Bronchial epithelial cell (primary cell): ENCODE results near the gene PSEN1. TPM values are rescaled to one million over a fixed set of nuclear protein-coding genes. Genes with fewer than 3 reads are reported as not detected.

Experiments used
- DNase-seq: peaks from one replicate; pipeline ENCODE4 v3.0.0-alpha.2; 2010; ENCODE audit warnings: low read depth
- FAIRE-seq: peaks from 2 replicates; lab custom pipeline; 2011; peaks lifted over from hg19 to GRCh38; lab: Jason Lieb, UNC
- H3K27me3 ChIP-seq: 2 replicates; pipeline ENCODE4 v1.5.1; 2011; ENCODE audit warnings: low read length; ENCODE audit not compliant: control insufficient read depth, insufficient read depth
- H3K36me3 ChIP-seq: 2 replicates; pipeline ENCODE4 v1.5.1; 2011; ENCODE audit warnings: low read length; ENCODE audit not compliant: control insufficient read depth, insufficient read depth
- H3K4me3 ChIP-seq: 2 replicates; pipeline ENCODE4 v1.5.1; 2011; ENCODE audit warnings: mild to moderate bottlenecking, low read depth, low read length, control low read depth
- total RNA-seq: library from RNA; depleted of rRNA; stranded (reverse); fragments of >200 nt; gene quantifications from 2 replicates; pipeline ENCODE4 v1.2.1, GENCODE V29; 2014
- TF ChIP-seq, protein P1 (sequence below): IDR thresholded peaks from 2 replicates; pipeline ENCODE4 v1.5.1; 2011; ENCODE audit warnings: mild to moderate bottlenecking, moderate library complexity, low read length, control low read depth, inconsistent platforms; ENCODE audit not compliant: insufficient read depth, severe bottlenecking

Gene PSEN1
- total RNA-seq, 1 donor from 2014 or later, result 86.1 TPM

DNA sequence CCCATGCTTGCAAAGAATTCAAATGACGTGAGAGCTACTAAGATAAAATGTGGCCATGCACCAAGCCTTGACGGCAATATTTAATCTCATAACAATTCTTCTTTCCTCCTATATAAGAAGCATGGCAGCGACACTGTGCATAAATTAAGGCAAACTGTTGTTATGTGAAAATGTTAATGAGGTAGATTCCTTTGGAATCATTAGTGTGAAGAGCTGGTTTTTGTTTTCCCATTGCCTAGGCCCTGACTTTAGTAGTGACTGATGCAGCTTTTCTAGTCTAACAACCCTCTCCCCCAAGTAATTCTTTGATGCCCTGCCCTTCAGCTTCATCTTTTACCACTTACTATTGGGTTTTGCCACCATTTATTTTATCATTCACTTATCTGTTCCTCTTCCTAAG is 10.6 kb upstream of the PSEN1 start:
- H3K27me3 ChIP-seq, result no peaks in the 10 kb centered on the region
- FAIRE-seq (no peak), DNase-seq (no peak)
- TF ChIP-seq, protein P1, sequence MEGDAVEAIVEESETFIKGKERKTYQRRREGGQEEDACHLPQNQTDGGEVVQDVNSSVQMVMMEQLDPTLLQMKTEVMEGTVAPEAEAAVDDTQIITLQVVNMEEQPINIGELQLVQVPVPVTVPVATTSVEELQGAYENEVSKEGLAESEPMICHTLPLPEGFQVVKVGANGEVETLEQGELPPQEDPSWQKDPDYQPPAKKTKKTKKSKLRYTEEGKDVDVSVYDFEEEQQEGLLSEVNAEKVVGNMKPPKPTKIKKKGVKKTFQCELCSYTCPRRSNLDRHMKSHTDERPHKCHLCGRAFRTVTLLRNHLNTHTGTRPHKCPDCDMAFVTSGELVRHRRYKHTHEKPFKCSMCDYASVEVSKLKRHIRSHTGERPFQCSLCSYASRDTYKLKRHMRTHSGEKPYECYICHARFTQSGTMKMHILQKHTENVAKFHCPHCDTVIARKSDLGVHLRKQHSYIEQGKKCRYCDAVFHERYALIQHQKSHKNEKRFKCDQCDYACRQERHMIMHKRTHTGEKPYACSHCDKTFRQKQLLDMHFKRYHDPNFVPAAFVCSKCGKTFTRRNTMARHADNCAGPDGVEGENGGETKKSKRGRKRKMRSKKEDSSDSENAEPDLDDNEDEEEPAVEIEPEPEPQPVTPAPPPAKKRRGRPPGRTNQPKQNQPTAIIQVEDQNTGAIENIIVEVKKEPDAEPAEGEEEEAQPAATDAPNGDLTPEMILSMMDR, result no peak
- H3K4me3 ChIP-seq, result no peak overlapping the region
- H3K36me3 ChIP-seq, result peaks cover 3% of the 10 kb centered on the region

DNA sequence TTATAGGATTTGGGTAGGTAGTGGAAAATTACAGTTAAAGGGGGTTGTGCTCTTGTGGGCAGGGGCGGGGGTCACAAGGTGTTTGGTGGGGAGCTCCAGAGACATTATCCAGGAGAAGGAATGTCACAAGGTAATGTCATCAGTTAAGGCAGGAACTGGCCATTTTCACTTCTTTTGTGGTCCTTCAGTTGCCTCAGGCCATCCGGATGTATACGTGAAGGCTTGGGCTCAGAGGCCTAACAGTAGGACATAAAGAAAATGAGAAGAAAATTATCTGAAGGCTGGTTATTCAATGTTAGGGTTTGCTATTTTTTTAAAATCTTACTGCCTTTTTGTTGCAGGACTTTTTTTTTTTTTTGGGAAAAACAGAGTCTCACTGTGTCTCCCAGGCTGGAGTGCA is 2.5 kb upstream of the PSEN1 start:
- H3K36me3 ChIP-seq, result no peaks in the 10 kb centered on the region
- no peak for DNase-seq
- no peak for FAIRE-seq
- H3K4me3 ChIP-seq, result no peak overlapping the region
- H3K27me3 ChIP-seq, result no peaks in the 10 kb centered on the region
- TF ChIP-seq, protein P1, result no peak

DNA sequence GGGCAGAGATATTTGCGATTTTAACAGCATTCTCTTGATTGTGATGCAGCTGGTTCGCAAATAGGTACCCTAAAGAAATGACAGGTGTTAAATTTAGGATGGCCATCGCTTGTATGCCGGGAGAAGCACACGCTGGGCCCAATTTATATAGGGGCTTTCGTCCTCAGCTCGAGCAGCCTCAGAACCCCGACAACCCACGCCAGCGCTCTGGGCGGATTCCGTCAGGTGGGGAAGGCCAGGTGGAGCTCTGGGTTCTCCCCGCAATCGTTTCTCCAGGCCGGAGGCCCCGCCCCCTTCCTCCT is 271 bp upstream of the PSEN1 start:
- FAIRE-seq (no peak), DNase-seq (no peak)
- no peaks in the 10 kb centered on the region for H3K27me3 ChIP-seq
- TF ChIP-seq, protein P1, result no peak
- peaks cover 1% of the 10 kb centered on the region for H3K36me3 ChIP-seq
- peak overlapping the region; percentile 85 for H3K4me3 ChIP-seq

DNA sequence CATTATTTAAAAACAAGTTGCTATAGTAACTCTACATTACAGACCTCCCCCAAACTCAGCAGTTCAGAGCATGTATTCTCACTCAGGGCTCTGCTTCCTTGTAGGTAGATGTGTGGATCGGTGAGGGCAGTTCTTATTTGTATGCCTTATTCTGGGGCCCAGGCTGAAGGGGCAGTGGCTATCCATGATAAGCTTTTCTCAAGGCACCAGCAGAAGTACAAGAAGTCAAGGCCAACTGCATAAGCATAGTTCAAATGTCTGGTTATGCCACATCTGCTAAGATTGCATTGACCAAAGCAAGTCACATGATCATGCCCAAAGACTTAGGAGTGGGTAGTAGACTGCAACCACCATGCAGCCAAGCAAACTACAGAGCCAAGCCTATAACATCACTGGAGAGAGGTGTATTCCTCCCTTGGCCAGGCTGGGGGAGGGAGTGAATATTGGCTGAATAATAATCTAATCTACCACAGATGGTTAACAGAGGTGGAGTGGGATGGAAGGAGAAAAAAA is 4.6 kb downstream of the PSEN1 start:
- TF ChIP-seq, protein P1, result no peak
- peaks cover 1% of the 10 kb centered on the region for H3K36me3 ChIP-seq
- FAIRE-seq (no peak), DNase-seq (no peak)
- H3K4me3 ChIP-seq, result no peak overlapping the region
- no peaks in the 10 kb centered on the region for H3K27me3 ChIP-seq

DNA sequence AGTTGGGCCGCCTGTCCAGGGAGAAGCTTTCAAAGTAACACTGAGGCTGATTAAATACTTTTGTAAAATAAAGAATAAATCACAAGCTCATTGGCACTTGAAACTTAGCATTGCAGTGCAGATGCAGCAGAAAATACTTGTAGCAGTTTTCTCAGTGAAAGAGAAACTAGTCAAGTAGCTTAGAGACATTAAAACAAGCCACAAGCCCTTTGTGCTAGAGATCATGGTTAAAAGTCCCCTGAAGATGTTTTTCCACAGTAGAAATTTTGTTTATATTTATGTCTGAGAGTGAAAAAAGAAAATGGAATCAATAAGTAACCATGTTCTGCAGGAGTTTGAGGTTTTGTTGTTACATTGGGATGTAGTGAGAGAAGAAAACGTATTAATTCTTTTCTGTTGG is 5.9 kb downstream of the PSEN1 start:
- Histone ChIP-seq H3K27me3 (no peaks in the 10 kb centered on the region), H3K36me3 (peaks cover 1% of the 10 kb centered on the region), H3K4me3 (no peak overlapping the region)
- TF ChIP-seq, protein P1, result no peak
- FAIRE-seq (no peak), DNase-seq (no peak)

DNA sequence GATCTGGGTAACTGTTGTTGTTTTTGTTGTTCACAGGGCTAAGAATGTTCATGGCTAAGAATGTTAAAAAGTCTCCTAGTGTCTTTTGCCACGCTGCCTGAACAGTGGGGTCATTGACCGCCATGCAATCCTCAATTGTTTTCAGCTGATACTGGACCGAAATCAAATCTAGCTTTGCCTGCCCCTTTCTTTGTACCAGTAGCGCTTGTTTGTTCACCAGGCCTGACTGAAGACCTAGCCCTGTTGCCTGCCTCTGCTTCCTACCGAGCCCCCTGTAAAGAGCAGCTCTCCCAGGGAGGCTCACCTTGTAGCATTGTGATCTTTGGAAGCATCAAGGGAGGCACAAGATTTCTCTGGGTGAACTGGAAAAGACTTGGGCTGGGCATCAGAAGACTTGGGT is 6.7 kb downstream of the PSEN1 start:
- H3K36me3 ChIP-seq, result peaks cover 3% of the 10 kb centered on the region
- no peak for FAIRE-seq

More for the DNA sequence above, 6.7 kb downstream of the PSEN1 start:
- Histone ChIP-seq H3K27me3 (no peaks in the 10 kb centered on the region), H3K4me3 (no peak overlapping the region)
- TF ChIP-seq, protein P1, result no peak
- DNase-seq, result no peak
